Thyroid gland (tissue), 4 donors: ENCODE data around the gene IQSEC3. TPM values are rescaled to one million over a fixed set of nuclear protein-coding genes. Genes with fewer than 3 reads are reported as not detected.

ENCODE experiments used
- DNase-seq, 2 donors: peaks; one replicate each; pipeline ENCODE4 v3.0.0-alpha.2; 2019
- H3K27ac ChIP-seq, 3 donors: fragments of 200-600 bp; sonication (generic); 1 replicate in 2 of 3; 2 replicates in 1 of 3; pipeline ENCODE4 v1.5.1; 2016 to 2019; ENCODE audit warnings: mild to moderate bottlenecking in 1 of 3, moderate library complexity in 1 of 3
- H3K27me3 ChIP-seq: fragments of 200-600 bp; sonication (generic); one replicate; pipeline ENCODE4 v1.5.1; 2019
- H3K36me3 ChIP-seq, 2 donors: fragments of 200-600 bp; sonication (generic); one replicate each; pipeline ENCODE4 v1.5.1; 2016 to 2019
- H3K4me1 ChIP-seq, 2 donors: fragments of 200-600 bp; sonication (generic); one replicate each; pipeline ENCODE4 v1.5.1; 2017 to 2019
- H3K4me3 ChIP-seq, 3 donors: fragments of 200-600 bp; sonication (generic); replicated peaks in 1 of 3; 1 replicate in 2 of 3; 2 replicates in 1 of 3; pipeline ENCODE4 v1.5.1; 2016; ENCODE audit warnings: mild to moderate bottlenecking in 1 of 3
- H3K9me3 ChIP-seq: fragments of 200-600 bp; sonication (generic); one replicate; pipeline ENCODE4 v1.5.1; 2017
- CTCF ChIP-seq, 6 experiments: fragments of 200-600 bp in 3 of 6; fragments of 450-650 bp in 3 of 6; sonication (generic) in 3 of 6; IDR thresholded peaks; one replicate each; pipeline ENCODE4 v1.5.1; 2016 to 2019; ENCODE audit warnings: antibody characterized with exemption in 6 of 6, mild to moderate bottlenecking in 2 of 6, inconsistent platforms in 1 of 6, moderate library complexity in 1 of 6
- POLR2A ChIP-seq, 2 donors: fragments of 450-650 bp; IDR thresholded peaks; one replicate each; pipeline ENCODE4 v1.6.1; 2017; ENCODE audit warnings: antibody characterized with exemption in 2 of 2, mild to moderate bottlenecking in 2 of 2, moderate library complexity in 1 of 2
- WGBS, 2 donors: methylation state at CpG; one replicate each; pipeline ENCODE4 v1.1.5; 2017; 5-methylcytosine and 5-hydroxymethylcytosine counted together
- intact Hi-C: fragments of 100-400 bp; cut with DNase I; formaldehyde crosslinking; loops from one replicate; pipeline ENCODE4 v1.15.1; 2023
- total RNA-seq, 4 donors: library from RNA; depleted of rRNA; stranded (reverse); fragments of >200 nt; gene quantifications; one replicate each; pipeline ENCODE4 v1.2.3, GENCODE V29; 2016

The IQSEC3 gene
- total RNA-seq, 4 donors from 2014 or later = 0.27 to 1.3 (median 1.0) TPM

- Histone ChIP-seq H3K4me3 (no peak overlapping the region), H3K27ac (no peak overlapping the region), H3K9me3 (no peaks in the 10 kb centered on the region), H3K27me3 (no peaks in the 10 kb centered on the region), H3K4me1 (peaks cover 3 to 16% of the 10 kb centered on the region in 2 donors), H3K36me3 (no peaks in the 10 kb centered on the region)
- intact Hi-C loops = no loop called here
- TF ChIP-seq POLR2A (IDR thresholded peaks at IDR 0.05) = no peak
- no peak for TF ChIP-seq CTCF (IDR thresholded peaks at IDR 0.05)
- no peak for DNase-seq
- WGBS, 2 donors = 77 to 80% methylated on average over 17 of the region's 17 CpGs
These were observed 103.2 kb downstream of the IQSEC3 start for GRCh38 chr12:169528-170370.

GRCh38 chr12:170371-171225, 104.0 kb downstream of the IQSEC3 start:
- 78 to 81% methylated on average over 12 to 25 of the region's 29 CpGs for WGBS, 2 donors
- peaks cover 0 to 17% of the 10 kb centered on the region in 2 donors for H3K4me1 ChIP-seq
- DNase-seq = no peak
- H3K9me3 ChIP-seq = no peaks in the 10 kb centered on the region
- intact Hi-C loops = no loop called here
- no peaks in the 10 kb centered on the region for H3K36me3 ChIP-seq
- no peaks in the 10 kb centered on the region for H3K27me3 ChIP-seq
- H3K27ac ChIP-seq = no peak overlapping the region
- TF ChIP-seq POLR2A (IDR thresholded peaks at IDR 0.05) (no peak), CTCF (IDR thresholded peaks at IDR 0.05) (no peak)
- H3K4me3 ChIP-seq = no peak overlapping the region

- no peak for DNase-seq
- 86 to 88% methylated on average over 10 of the region's 10 CpGs for WGBS, 2 donors
- peaks cover 3 to 24% of the 10 kb centered on the region in 2 donors for H3K4me1 ChIP-seq
- no peak overlapping the region for H3K27ac ChIP-seq
- no peaks in the 10 kb centered on the region for H3K27me3 ChIP-seq
- TF ChIP-seq CTCF (IDR thresholded peaks at IDR 0.05) (no peak), POLR2A (IDR thresholded peaks at IDR 0.05) (no peak)
- H3K4me3 ChIP-seq = no peak overlapping the region
- intact Hi-C loops = no loop called here
- H3K9me3 ChIP-seq = no peaks in the 10 kb centered on the region
- H3K36me3 ChIP-seq = no peaks in the 10 kb centered on the region
These were observed 104.7 kb downstream of the IQSEC3 start for GRCh38 chr12:171276-171675.

GRCh38 chr12:171743-172676, 105.4 kb downstream of the IQSEC3 start:
- H3K36me3 ChIP-seq = no peaks in the 10 kb centered on the region
- DNase-seq = no peak
- WGBS, 2 donors = 67 to 80% methylated on average over 18 of the region's 18 CpGs
- no peak overlapping the region for H3K4me3 ChIP-seq
- H3K4me1 ChIP-seq = peaks cover 8 to 31% of the 10 kb centered on the region in 2 donors
- no peak overlapping the region for H3K27ac ChIP-seq
- intact Hi-C loops = no loop called here
- no peaks in the 10 kb centered on the region for H3K27me3 ChIP-seq
- TF ChIP-seq CTCF (IDR thresholded peaks at IDR 0.05) = no peak
- TF ChIP-seq POLR2A (IDR thresholded peaks at IDR 0.05) = no peak
- no peaks in the 10 kb centered on the region for H3K9me3 ChIP-seq
